ENCODE data around the gene STK35. TPM values are rescaled to one million over a fixed set of nuclear protein-coding genes. Genes with fewer than 3 reads are reported as not detected.

Gene STK35
- total and polyA plus RNA-seq, 9 of the 15 experiments (the other 6 are each of a cell fraction or from before 2014, with no cell fraction given): 1.0 to 11.0 (median 6.3) TPM

DNA sequence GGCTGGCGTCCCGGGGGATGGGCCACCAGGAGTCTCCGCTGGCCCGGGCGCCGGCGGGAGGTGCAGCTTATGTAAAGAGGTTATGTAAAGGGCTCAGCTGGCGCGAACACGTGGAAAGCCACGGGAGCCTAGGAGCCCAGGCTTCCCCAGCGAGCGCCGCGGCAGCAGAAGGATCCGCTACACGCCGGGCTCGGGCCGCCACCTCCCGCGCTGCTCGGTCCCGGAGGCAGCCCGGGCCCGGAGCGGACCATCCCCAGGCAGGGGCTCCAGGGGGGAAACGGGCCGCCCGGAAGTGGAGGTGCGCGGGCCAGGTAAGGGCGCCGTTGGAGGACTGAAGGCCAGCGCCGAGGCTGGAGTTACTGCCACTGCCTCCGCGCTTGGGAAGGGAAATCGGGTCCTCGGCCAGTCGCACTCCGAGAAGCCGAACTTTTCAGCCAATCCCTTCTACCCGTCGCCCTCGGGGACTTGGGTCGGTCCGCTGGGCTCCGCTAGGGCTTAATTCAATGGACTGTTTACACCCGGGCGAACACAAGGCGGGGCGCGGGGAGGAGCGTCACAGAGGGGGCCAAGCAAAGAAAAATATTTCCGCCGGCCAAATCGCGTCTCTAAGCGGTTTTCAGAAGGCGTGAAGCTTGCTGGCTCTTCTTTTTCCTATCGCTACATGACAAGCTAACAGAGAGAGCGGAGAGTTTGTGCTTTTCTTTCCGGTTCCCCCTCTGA is 398 bp downstream of the STK35 start (continued):
- TF ChIP-seq ZNF75A (CRISPR knock-in tag; IDR thresholded peaks at IDR 0.05) (no peak), ZNF398 (CRISPR knock-in tag; IDR thresholded peaks at IDR 0.05) (no peak), ATF4 (CRISPR knock-in tag; IDR thresholded peaks at IDR 0.05) (no peak), ETV5 (CRISPR knock-in tag; IDR thresholded peaks at IDR 0.05; ENCODE audit: low read depth) (peak; percentile 93), SIX5 (IDR thresholded peaks at IDR 0.05; ENCODE audit: borderline replicate concordance in 1 of 2, insufficient read depth in 1 of 2, low read depth in 1 of 2, low read length in 2 of 2) (peak in 1 of 2 experiments; percentile 32; a peak in 1 of 4 replicates), FIP1L1 (IDR thresholded peaks at IDR 0.05; ENCODE audit: low read depth, low read length, poor library complexity, severe bottlenecking) (peak; percentile 31), HMG20A (CRISPR knock-in tag; conservative IDR thresholded peaks at IDR 0.05) (no peak)
